LNCaP clone FGC (cell line): ENCODE data around the gene DOK1.
A peak's percentile ranks its signal among the peaks of the same experiment; 100 is the strongest.

Source experiments
- DNase-seq: peaks from one replicate; pipeline ENCODE4 v3.0.0-alpha.2; 2011; ENCODE audit warnings: low read depth
- H3K4me3 ChIP-seq: 2 replicates; pipeline ENCODE4 v1.5.1; 2011; ENCODE audit warnings: mild to moderate bottlenecking, low read depth, low read length, control low read depth
- CTCF ChIP-seq: IDR thresholded peaks from 2 replicates; pipeline ENCODE4 v1.5.1; 2012; ENCODE audit warnings: mild to moderate bottlenecking; ENCODE audit not compliant: control insufficient read depth, insufficient read depth; ENCODE audit errors: extremely low read depth

The DOK1 gene

GRCh38 chr2:74553892-74554819 is at the start of gene DOK1, which contains the start of gene LOXL3:
DOK1 (plus strand) TSS chr2:74554720; CDS start chr2:74554755, 35 bp downstream.
LOXL3 (minus strand) TSS chr2:74553942; CDS start chr2:74552634, 1,308 bp downstream.
- H3K4me3 ChIP-seq = peak within 1 kb of the TSS; percentile 38
- no peak for TF ChIP-seq CTCF
- DNase-seq = no peak

GRCh38 chr2:74505448-74506246 is 48.9 kb upstream of the DOK1 start:
- no peak overlapping the region for H3K4me3 ChIP-seq
- no peak for TF ChIP-seq CTCF
- no peak for DNase-seq

- DNase-seq = peak; percentile 88
- TF ChIP-seq CTCF = no peak
- peak within 1 kb of the TSS; percentile 61 for H3K4me3 ChIP-seq
Observed at GRCh38 chr2:74507145-74507925, 47.2 kb upstream of the DOK1 start, which contains the start of gene PCGF1. PCGF1 (minus strand) TSS chr2:74507695; CDS start chr2:74507668, 27 bp downstream.

- no peak for TF ChIP-seq CTCF
- no peak for DNase-seq
- peak overlapping the region; percentile 61 for H3K4me3 ChIP-seq
Observed at GRCh38 chr2:74507926-74508520, 46.5 kb upstream of the DOK1 start.

- no peak overlapping the region for H3K4me3 ChIP-seq
- no peak for TF ChIP-seq CTCF
- DNase-seq = no peak
Observed at GRCh38 chr2:74510272-74510671, 44.2 kb upstream of the DOK1 start.

GRCh38 chr2:74511104-74511989 is 43.2 kb upstream of the DOK1 start:
- TF ChIP-seq CTCF = no peak
- no peak for DNase-seq
- H3K4me3 ChIP-seq = no peak overlapping the region
